Posterior cingulate gyrus (tissue), 11 donors: Measurements from ENCODE around the gene PFDN4.
A peak's percentile ranks its signal among the peaks of the same experiment; 100 is the strongest.
"Not testable (repeated sequence)": the region's sequence is repeated elsewhere in the genome, so short reads cannot be mapped to it uniquely, and the experiment has no call there.

Experiments used
- DNase-seq, 10 donors: peaks; one replicate each; pipeline versions ENCODE4 v3.0.0 to v3.0.0-alpha.2; 2020 to 2021; ENCODE audit warnings: mixed read lengths in 3 of 10
- intact Hi-C: fragments of 100-400 bp; cut with DNase I; formaldehyde crosslinking; loops from one replicate; pipeline ENCODE4 v1.15.1; 2023

Gene PFDN4

DNA sequence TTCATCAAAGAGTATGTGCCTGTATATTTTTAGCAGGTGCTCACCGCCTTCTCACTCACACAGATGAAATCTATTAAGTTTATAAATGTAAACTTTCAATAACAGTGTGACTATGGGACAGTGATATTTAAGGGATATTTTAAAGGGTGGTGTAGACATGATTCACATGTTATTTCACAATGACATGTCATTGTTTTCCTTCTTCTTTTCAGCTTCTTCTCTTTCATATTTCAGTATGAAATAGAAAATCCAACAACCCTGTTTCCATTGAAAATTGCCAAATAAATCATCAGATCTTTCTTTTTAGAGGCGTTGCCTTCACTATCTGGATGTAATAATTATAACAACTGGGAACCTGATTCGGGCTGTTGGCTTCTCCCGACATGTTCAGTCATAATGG lies 54.8 kb downstream of the PFDN4 start:
- DNase-seq: no peak
- intact Hi-C loops: no loop called here

DNA sequence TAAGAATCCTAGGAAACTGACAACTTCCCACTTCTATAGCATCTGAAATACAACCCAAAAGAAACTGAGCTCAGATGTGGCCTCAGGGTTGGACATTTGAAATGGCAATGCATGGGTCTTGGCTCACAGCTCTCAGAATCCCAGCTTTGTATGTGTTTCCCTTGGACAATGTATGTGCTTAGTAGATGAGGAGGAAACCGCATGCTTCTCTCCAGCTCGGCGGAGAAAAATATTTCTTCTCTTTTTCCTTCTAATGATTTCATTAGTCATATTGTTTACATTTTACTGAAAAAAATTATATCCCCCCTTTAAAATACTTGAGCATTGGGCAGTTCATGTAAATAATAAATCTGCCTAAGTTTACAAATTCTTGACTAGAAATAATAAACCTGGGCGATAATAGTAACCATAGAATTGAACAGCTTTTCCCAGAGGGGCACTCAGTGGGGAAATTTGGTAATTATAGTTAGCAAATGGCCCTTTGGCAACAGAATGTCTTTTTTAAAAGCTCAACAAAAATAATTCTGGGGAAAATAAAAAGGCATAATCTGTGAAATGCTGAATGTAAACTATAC lies 55.3 kb downstream of the PFDN4 start:
- intact Hi-C loops: no loop called here
- DNase-seq: no peak

GRCh38 chr20:54265791-54266190 lies 57.9 kb downstream of the PFDN4 start:
- peak in 1 of 10 donors; percentile 62 for DNase-seq
- intact Hi-C loops: not testable (repeated sequence)

DNA sequence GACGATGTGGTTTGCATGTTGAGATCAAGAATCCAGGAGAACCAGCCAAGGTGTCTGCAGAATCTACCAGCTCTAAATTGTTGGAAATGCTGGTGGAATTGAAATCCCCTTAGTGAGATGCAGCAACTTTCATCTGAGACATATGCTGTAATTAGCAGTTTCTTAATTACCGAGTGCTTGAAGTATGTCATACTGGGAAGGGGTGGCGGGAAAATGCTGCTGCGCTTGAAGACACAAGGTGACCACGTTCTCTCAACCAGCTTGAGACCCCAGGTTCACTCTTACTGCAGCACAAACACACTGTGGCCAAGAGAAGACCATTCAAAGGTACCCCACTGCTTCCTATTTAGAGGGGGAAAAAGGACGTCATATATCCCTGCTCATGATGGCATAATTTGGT lies 59.0 kb downstream of the PFDN4 start:
- intact Hi-C loops: no loop called here
- DNase-seq: no peak

DNA sequence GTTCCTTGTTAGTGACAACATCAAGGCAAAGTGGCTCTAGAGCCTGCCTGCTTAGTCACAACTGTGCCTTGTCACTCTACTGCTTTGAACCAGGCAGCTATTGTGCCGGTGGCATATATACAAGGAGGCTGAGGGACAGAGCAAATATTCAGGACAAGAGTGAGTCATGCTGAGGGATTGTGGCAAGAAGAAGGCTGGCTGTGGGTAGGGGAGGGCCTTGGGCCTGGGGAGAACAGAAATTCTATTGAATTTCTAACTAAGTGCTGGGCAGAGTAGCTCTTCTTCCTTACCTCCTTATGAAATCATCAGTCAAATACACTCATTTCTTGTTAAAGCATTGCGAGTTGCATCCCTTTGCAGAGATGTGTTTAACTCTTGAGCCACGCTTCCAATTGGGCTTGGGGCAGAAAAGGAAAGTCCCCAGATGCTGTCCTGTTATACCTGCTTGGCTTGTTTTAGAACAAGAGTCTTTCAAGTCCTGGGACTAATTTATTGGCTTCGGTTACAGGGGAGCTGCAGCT lies 59.7 kb downstream of the PFDN4 start:
- DNase-seq: no peak
- intact Hi-C loops: no loop called here

- intact Hi-C loops: no loop called here
- no peak for DNase-seq
Observed at GRCh38 chr20:54268941-54269340, 61.1 kb downstream of the PFDN4 start.
